HepG2 (cell line): ENCODE measurements around the gene SPIB. TPM values are rescaled to one million over a fixed set of nuclear protein-coding genes. Genes with fewer than 3 reads are reported as not detected.

Source experiments
- ATAC-seq: fragments of 200-7000 bp; cut with Tn5 transposase; 3 replicates; pipeline ENCODE4 v1.9.1; 2020; ENCODE audit warnings: mild to moderate bottlenecking, moderate library complexity
- BruUV-seq: library from RNA; stranded (reverse); fragments of 400-500 nt; replicated peaks from 2 replicates; lab custom pipeline; 2021; lab: Mats Ljungman, UMichigan
- CTCF ChIA-PET: fragments of 300-600 bp; formaldehyde crosslinking; extraction: SDS; loops from one replicate; lab custom pipeline; 2021; ENCODE audit warnings: low total read pairs, inconsistent platforms, low intra/inter-chr PET ratio; lab: Yijun Ruan, JAX
- POLR2A ChIA-PET: fragments of 350-600 bp; sonication (Branson Sonifier 250); formaldehyde crosslinking; loops from one replicate; lab custom pipeline; 2020; ENCODE audit warnings: antibody characterized with exemption, inconsistent platforms; lab: Yijun Ruan, JAX
- DNase-seq: peaks from one replicate; pipeline ENCODE4 v3.0.0-alpha.2; 2015; ENCODE audit warnings: low spot score
- FAIRE-seq: peaks from 3 replicates; lab custom pipeline; 2011; peaks lifted over from hg19 to GRCh38; lab: Jason Lieb, UNC
- H2AFZ ChIP-seq: one replicate; pipeline ENCODE4 v1.6.1; 2011; ENCODE audit warnings: low read length, inconsistent platforms
- H3K27ac ChIP-seq: fragments of 300-600 bp; 3 replicates; pipeline ENCODE4 v1.8.0; 2011; ENCODE audit warnings: mixed run types, mild to moderate bottlenecking, mixed read lengths, low read length, inconsistent platforms; ENCODE audit not compliant: insufficient read depth; ENCODE audit errors: extremely low read length
- H3K27me3 ChIP-seq, 2 experiments: fragments of 200-600 bp in 1 of 2; 2 replicates in 1 of 2; 3 replicates in 1 of 2; pipeline versions ENCODE4 v1.6.0 to v1.8.0; 2011; ENCODE audit warnings: low read length in 2 of 2, mild to moderate bottlenecking in 2 of 2, moderate library complexity in 2 of 2, inconsistent platforms in 1 of 2; ENCODE audit not compliant: insufficient read depth in 2 of 2, control insufficient read depth in 1 of 2
- H3K36me3 ChIP-seq, 2 experiments: fragments of 200-600 bp in 1 of 2; replicated peaks in 1 of 2; 2 replicates in 1 of 2; 3 replicates in 1 of 2; pipeline versions ENCODE4 v1.5.1 to v1.8.0; 2011; ENCODE audit warnings: low read length in 2 of 2, inconsistent platforms in 1 of 2; ENCODE audit not compliant: insufficient read depth in 2 of 2, control insufficient read depth in 1 of 2
- H3K4me1 ChIP-seq: 2 replicates; pipeline ENCODE4 v1.5.1; 2012; ENCODE audit warnings: low read length, inconsistent platforms; ENCODE audit not compliant: insufficient read depth
- H3K4me2 ChIP-seq: 2 replicates; pipeline ENCODE4 v1.6.0; 2011; ENCODE audit warnings: low read depth, low read length, inconsistent platforms
- H3K4me3 ChIP-seq, 3 experiments: fragments of 200-600 bp in 1 of 3; sonication (generic), shearing (Covaris generic) in 1 of 3; replicated peaks in 1 of 3; 2 replicates each; pipeline ENCODE4 v1.5.1; 2011 to 2016; ENCODE audit warnings: low read length in 3 of 3, inconsistent platforms in 2 of 3, low read depth in 2 of 3, mild to moderate bottlenecking in 2 of 3, control low read depth in 1 of 3, mixed read lengths in 1 of 3; ENCODE audit not compliant: insufficient read depth in 1 of 3
- H3K79me2 ChIP-seq: one replicate; pipeline ENCODE4 v1.6.1; 2011; ENCODE audit warnings: low read length, inconsistent platforms; ENCODE audit not compliant: insufficient read depth
- H3K9ac ChIP-seq: 2 replicates; pipeline ENCODE4 v1.6.0; 2011; ENCODE audit warnings: mild to moderate bottlenecking, low read depth, low read length, inconsistent platforms; ENCODE audit not compliant: insufficient read depth
- H3K9me3 ChIP-seq: 2 replicates; pipeline ENCODE4 v1.5.1; 2012; ENCODE audit warnings: mild to moderate bottlenecking, low read length
- H4K20me1 ChIP-seq: 2 replicates; pipeline ENCODE4 v1.6.0; 2011; ENCODE audit warnings: inconsistent platforms, mild to moderate bottlenecking, low read length, moderate library complexity; ENCODE audit not compliant: insufficient read depth
- DPF2 ChIP-seq: sonication (generic); formaldehyde crosslinking; IDR thresholded peaks from 2 replicates; pipeline ENCODE4 v1.4.0; 2020; ENCODE audit warnings: mild to moderate bottlenecking, low read depth, missing genetic modification reagents, borderline replicate concordance
- FOXA1 ChIP-seq, 2 experiments: fragments of 450-650 bp in 1 of 2; sonication (generic) in 1 of 2; formaldehyde crosslinking in 1 of 2; IDR thresholded peaks; 2 replicates each; pipeline versions ENCODE4 v1.4.0 to v1.6.1; 2016 to 2020; ENCODE audit warnings: missing genetic modification reagents in 1 of 2
- HHEX ChIP-seq: IDR thresholded peaks from 2 replicates; pipeline ENCODE4 v1.6.1; 2016; ENCODE audit warnings: control low read depth
- KAT8 ChIP-seq: IDR thresholded peaks from 2 replicates; pipeline ENCODE4 v1.6.1; 2016; ENCODE audit warnings: missing genetic modification reagents, missing compliant biosample characterization
- NFRKB ChIP-seq: fragments of 450-650 bp; IDR thresholded peaks from 2 replicates; pipeline ENCODE4 v1.6.1; 2017
- PAF1 ChIP-seq: IDR thresholded peaks from 2 replicates; pipeline ENCODE4 v1.6.1; 2016; ENCODE audit warnings: missing genetic modification reagents, missing compliant biosample characterization
- POLR2A ChIP-seq, 2 experiments: IDR thresholded peaks; 2 replicates each; pipeline ENCODE4 v1.6.1; 2011; ENCODE audit warnings: low read depth in 2 of 2, low read length in 2 of 2, mild to moderate bottlenecking in 1 of 2, moderate library complexity in 1 of 2; ENCODE audit not compliant: insufficient read depth in 1 of 2
- PRDM15 ChIP-seq: sonication (generic); formaldehyde crosslinking; IDR thresholded peaks from 2 replicates; pipeline ENCODE4 v1.4.0; 2020; ENCODE audit warnings: missing genetic modification reagents
- TEAD2 ChIP-seq: sonication (generic); formaldehyde crosslinking; IDR thresholded peaks from 2 replicates; pipeline ENCODE4 v1.9.0; 2021; ENCODE audit warnings: missing genetic modification reagents
- ZNF790 ChIP-seq: sonication (generic); formaldehyde crosslinking; IDR thresholded peaks from 2 replicates; pipeline ENCODE4 v1.8.0; 2022; ENCODE audit warnings: missing genetic modification reagents, mild to moderate bottlenecking, borderline replicate concordance
- WGBS: methylation state at CpG from one replicate; pipeline ENCODE4 v1.1.6; 2017; ENCODE audit warnings: low lambda C conversion rate; 5-methylcytosine and 5-hydroxymethylcytosine counted together
- in situ Hi-C: cut with HindIII; loops from 2 replicates; pipeline ENCODE4 v1.10.0; 2017; ENCODE audit warnings: low pct_unique_long_range_greater_than_20kb; ENCODE audit not compliant: extremely low pct_ligation_motif_present
- intact Hi-C: fragments of 100-400 bp; cut with micrococcal nuclease; formaldehyde crosslinking; loops from one replicate; pipeline ENCODE4 v1.10.0; 2022; ENCODE audit not compliant: unreplicated experiment
- polyA plus RNA-seq, 8 experiments: library from polyadenylated mRNA; depleted of rRNA in 3 of 8; stranded (reverse) in 7 of 8; unstranded in 1 of 8; fragments of >200 nt; fragmentation: Illumina TruSeq in 4 of 8; extraction: Trizol in 4 of 8; gene quantifications; 2 replicates each; pipeline versions ENCODE4 v1.2.1 to v1.2.3, GENCODE V29; 2011 to 2016; ENCODE audit warnings: low read depth in 4 of 8, missing spikeins in 1 of 8, mixed read lengths in 1 of 8; ENCODE audit not compliant: insufficient read depth in 1 of 8
- total RNA-seq, 5 experiments: library from RNA; depleted of rRNA; stranded (reverse); fragments of >200 nt; fragmentation: Illumina TruSeq; extraction: Trizol; gene quantifications; 2 replicates each; pipeline ENCODE4 v1.2.3, GENCODE V29; 2016; ENCODE audit warnings: low read depth in 1 of 5

SPIB gene
- total and polyA plus RNA-seq, 2 of the 13 experiments (the other 11 are each of a cell fraction or from before 2014, with no cell fraction given), result 0.04 TPM; not detected in 1

DNA sequence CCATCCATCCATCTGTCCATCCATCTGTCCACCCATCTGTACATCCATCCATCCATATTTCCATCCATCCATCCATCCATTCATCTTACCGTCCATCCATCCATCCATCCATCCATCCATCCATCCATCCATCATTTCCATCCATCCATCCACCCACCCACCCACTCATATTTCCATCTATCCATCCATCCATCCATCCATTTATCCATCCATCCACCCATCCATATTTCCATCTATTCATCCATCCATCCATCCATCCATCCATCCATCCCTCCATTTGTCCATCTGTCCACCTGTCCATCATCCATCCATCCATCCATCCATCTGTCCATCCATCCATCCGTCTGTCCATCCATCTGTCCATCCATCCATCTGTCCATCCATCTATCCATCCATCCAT lies 37.3 kb downstream of the SPIB start:
- H3K4me1 ChIP-seq, result peaks cover 12% of the 10 kb centered on the region
- H3K9ac ChIP-seq, result no peak overlapping the region
- WGBS, result 33% methylated on average over 2 of the region's 2 CpGs

DNA sequence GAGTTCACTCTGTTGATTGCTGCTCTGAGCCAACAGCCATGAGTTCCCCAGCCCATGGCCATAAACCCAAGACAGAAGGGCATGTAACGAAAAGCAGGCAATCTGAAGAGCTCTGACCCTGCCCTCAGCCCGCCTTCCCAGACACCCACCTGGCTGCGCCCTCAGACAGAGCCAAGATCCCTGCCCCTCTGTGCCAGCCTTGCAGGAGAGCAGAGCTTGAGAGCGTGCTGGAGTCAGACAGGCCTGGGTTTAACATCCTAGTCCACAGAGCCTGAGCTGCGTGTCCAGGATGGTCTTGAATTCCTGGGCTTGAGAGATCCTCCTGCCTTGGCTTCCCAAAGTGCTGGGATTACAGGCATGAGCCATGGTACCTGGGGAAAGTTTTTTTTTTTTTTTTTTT lies 38.6 kb downstream of the SPIB start:
- DNase-seq (no peak), FAIRE-seq (no peak), ATAC-seq (no peak)
- H2AFZ ChIP-seq, result no peak overlapping the region
- no TSS peak for BruUV-seq
- no peak overlapping the region for H3K9ac ChIP-seq
- ChIA-PET POLR2A (no interaction called here), CTCF (no interaction called here)
- TF ChIP-seq NFRKB (no peak), DPF2 (CRISPR knock-in tag) (no peak), ZNF790 (no peak), PRDM15 (CRISPR knock-in tag) (no peak), HHEX (CRISPR knock-in tag) (no peak), KAT8 (CRISPR knock-in tag) (no peak), FOXA1 (IDR thresholded peaks at IDR 0.05) (no peak), FOXA1 (CRISPR knock-in tag; IDR thresholded peaks at IDR 0.05) (no peak), PAF1 (no peak), POLR2A (IDR thresholded peaks at IDR 0.05; ENCODE audit: insufficient read depth in 1 of 2, low read depth in 2 of 2, low read length in 2 of 2) (no peak)
- peaks cover 20% of the 10 kb centered on the region for H3K4me1 ChIP-seq
- no peak overlapping the region for H3K27ac ChIP-seq
- intact Hi-C loops, result no loop called here
- WGBS, result 60% methylated on average over 4 of the region's 5 CpGs
- H3K4me2 ChIP-seq, result no peak overlapping the region
- H3K36me3 ChIP-seq, result no peaks in the 10 kb centered on the region
- no peak overlapping the region for H3K4me3 ChIP-seq
- H3K9me3 ChIP-seq, result no peaks in the 10 kb centered on the region
- no peaks in the 10 kb centered on the region for H4K20me1 ChIP-seq
- H3K27me3 ChIP-seq, result peaks cover 0 to 7% of the 10 kb centered on the region in 2 experiments; a peak in 2 of 5 replicates
- in situ Hi-C loops, result no loop called here
- no peaks in the 10 kb centered on the region for H3K79me2 ChIP-seq

More for the DNA sequence above, 37.3 kb downstream of the SPIB start:
- intact Hi-C loops, result no loop called here
- in situ Hi-C loops, result no loop called here
- Histone ChIP-seq H3K27me3 (peaks cover 0 to 9% of the 10 kb centered on the region in 2 experiments; a peak in 2 of 5 replicates), H3K79me2 (no peaks in the 10 kb centered on the region), H2AFZ (no peak overlapping the region), H3K27ac (no peak overlapping the region), H3K9me3 (no peaks in the 10 kb centered on the region), H3K4me3 (no peak overlapping the region)
- POLR2A ChIA-PET, result no interaction called here
- no peak for ATAC-seq
- no TSS peak for BruUV-seq
- DNase-seq, result no peak
- CTCF ChIA-PET, result no interaction called here
- TF ChIP-seq TEAD2, result no peak
- TF ChIP-seq, all 625 proteins: peak for 0
- Histone ChIP-seq H3K4me2 (no peak overlapping the region), H4K20me1 (no peaks in the 10 kb centered on the region), H3K36me3 (no peaks in the 10 kb centered on the region)
- no peak for FAIRE-seq
